ENCODE results near the gene LAMC1.

GRCh38 chr1:183129921-183130690 is 106.9 kb downstream of the LAMC1 start:
- TF ChIP-seq EZH2 (IDR thresholded peaks at IDR 0.05; ENCODE audit: borderline replicate concordance, insufficient read depth, low read length, poor library complexity, severe bottlenecking) (no peak), SMC3 (conservative IDR thresholded peaks at IDR 0.05; ENCODE audit: poor library complexity) (no peak), REST (IDR thresholded peaks at IDR 0.05; ENCODE audit: borderline replicate concordance) (no peak), TAF1 (IDR thresholded peaks at IDR 0.05; ENCODE audit: low read depth) (no peak), EP300 (conservative IDR thresholded peaks at IDR 0.05; ENCODE audit: poor library complexity, severe bottlenecking) (no peak), MXI1 (conservative IDR thresholded peaks at IDR 0.05; ENCODE audit: poor library complexity, severe bottlenecking) (no peak), POLR2AphosphoS5 (IDR thresholded peaks at IDR 0.05) (no peak)
- TF ChIP-seq, protein P1, sequence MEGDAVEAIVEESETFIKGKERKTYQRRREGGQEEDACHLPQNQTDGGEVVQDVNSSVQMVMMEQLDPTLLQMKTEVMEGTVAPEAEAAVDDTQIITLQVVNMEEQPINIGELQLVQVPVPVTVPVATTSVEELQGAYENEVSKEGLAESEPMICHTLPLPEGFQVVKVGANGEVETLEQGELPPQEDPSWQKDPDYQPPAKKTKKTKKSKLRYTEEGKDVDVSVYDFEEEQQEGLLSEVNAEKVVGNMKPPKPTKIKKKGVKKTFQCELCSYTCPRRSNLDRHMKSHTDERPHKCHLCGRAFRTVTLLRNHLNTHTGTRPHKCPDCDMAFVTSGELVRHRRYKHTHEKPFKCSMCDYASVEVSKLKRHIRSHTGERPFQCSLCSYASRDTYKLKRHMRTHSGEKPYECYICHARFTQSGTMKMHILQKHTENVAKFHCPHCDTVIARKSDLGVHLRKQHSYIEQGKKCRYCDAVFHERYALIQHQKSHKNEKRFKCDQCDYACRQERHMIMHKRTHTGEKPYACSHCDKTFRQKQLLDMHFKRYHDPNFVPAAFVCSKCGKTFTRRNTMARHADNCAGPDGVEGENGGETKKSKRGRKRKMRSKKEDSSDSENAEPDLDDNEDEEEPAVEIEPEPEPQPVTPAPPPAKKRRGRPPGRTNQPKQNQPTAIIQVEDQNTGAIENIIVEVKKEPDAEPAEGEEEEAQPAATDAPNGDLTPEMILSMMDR (IDR thresholded peaks at IDR 0.05; ENCODE audit: poor library complexity, severe bottlenecking), result no peak

All from neural cell (in vitro differentiated cells).